ENCODE results near the gene UBL5. TPM values are rescaled to one million over a fixed set of nuclear protein-coding genes. Genes with fewer than 3 reads are reported as not detected.

Gene UBL5
- total and polyA plus RNA-seq, 4 donors: 155 to 339 (median 205) TPM

GRCh38 chr19:9877780-9878510, 50.2 kb downstream of the UBL5 start (continued):
- TF ChIP-seq REST (IDR thresholded peaks at IDR 0.05): no peak
- TF ChIP-seq HNF4G (IDR thresholded peaks at IDR 0.05): no peak
- TF ChIP-seq EGR1 (IDR thresholded peaks at IDR 0.05; ENCODE audit: low read depth in 2 of 2): no peak
- TF ChIP-seq RAD21 (IDR thresholded peaks at IDR 0.05): no peak
- TF ChIP-seq NR2F2 (IDR thresholded peaks at IDR 0.05): no peak
- no peak for TF ChIP-seq FOXA1 (IDR thresholded peaks at IDR 0.05)
- TF ChIP-seq FOXA2 (IDR thresholded peaks at IDR 0.05): no peak

GRCh38 chr19:9878511-9879196, 50.9 kb downstream of the UBL5 start:
- WGBS: 78% methylated on average over 11 of the region's 11 CpGs
- H3K27me3 ChIP-seq (ENCODE audit: control insufficient read depth in 4 of 4, insufficient read depth in 4 of 4, low read length in 3 of 4): no peaks in the 10 kb centered on the region
- no peaks in the 10 kb centered on the region for H3K36me3 ChIP-seq (ENCODE audit: control insufficient read depth in 4 of 4, insufficient read depth in 3 of 4, low read depth in 1 of 4, low read length in 3 of 4)

More at GRCh38 chr19:9878511-9879196, 50.9 kb downstream of the UBL5 start:
- Histone ChIP-seq H3K4me3 (ENCODE audit: low read depth in 1 of 3, low read length in 3 of 3) (no peak overlapping the region), H3K9ac (ENCODE audit: low read depth in 1 of 2, low read length in 2 of 2) (no peak overlapping the region), H3K9me3 (ENCODE audit: control insufficient read depth in 4 of 4, low read length in 3 of 4) (no peaks in the 10 kb centered on the region), H3K4me1 (ENCODE audit: control insufficient read depth in 4 of 4, insufficient read depth in 4 of 4, low read length in 3 of 4) (no peaks in the 10 kb centered on the region), H3K27ac (ENCODE audit: low read depth in 1 of 2, low read length in 2 of 2) (no peak overlapping the region)
- no peak for DNase-seq (ENCODE audit: low spot score)
- TF ChIP-seq JUND (IDR thresholded peaks at IDR 0.05) (no peak), EGR1 (IDR thresholded peaks at IDR 0.05; ENCODE audit: low read depth in 2 of 2) (no peak), NR2F2 (IDR thresholded peaks at IDR 0.05) (no peak), ZBTB33 (IDR thresholded peaks at IDR 0.05) (no peak), FOXA2 (IDR thresholded peaks at IDR 0.05) (no peak), FOXA1 (IDR thresholded peaks at IDR 0.05) (no peak), RXRA (IDR thresholded peaks at IDR 0.05) (no peak), RAD21 (IDR thresholded peaks at IDR 0.05) (no peak), HNF4A (conservative IDR thresholded peaks at IDR 0.05) (no peak), MAX (IDR thresholded peaks at IDR 0.05) (no peak), REST (IDR thresholded peaks at IDR 0.05) (no peak), TAF1 (conservative IDR thresholded peaks at IDR 0.05) (no peak), YY1 (IDR thresholded peaks at IDR 0.05) (no peak), HNF4G (IDR thresholded peaks at IDR 0.05) (no peak), SP1 (IDR thresholded peaks at IDR 0.05) (no peak), CTCF (IDR thresholded peaks at IDR 0.05; ENCODE audit: low read depth, low read length, missing input control) (no peak), GABPA (IDR thresholded peaks at IDR 0.05 in 1 of 2, conservative IDR thresholded peaks at IDR 0.05 in 1 of 2) (no peak), ATF3 (IDR thresholded peaks at IDR 0.05) (no peak)

Measured in liver (tissue), 9 donors.